22Rv1 (cell line): ENCODE data around the gene BYSL.

ENCODE experiments used
- H3K27ac ChIP-seq: fragments of 450-650 bp; 2 replicates; pipeline ENCODE4 v1.5.1; 2017
- ZFX ChIP-seq: fragments of 450-650 bp; IDR thresholded peaks from 2 replicates; pipeline ENCODE4 v1.6.1; 2017; ENCODE audit warnings: antibody characterized with exemption, borderline replicate concordance
- TF ChIP-seq, protein P1 (sequence below): fragments of 450-650 bp; IDR thresholded peaks from 2 replicates; pipeline ENCODE4 v1.5.1; 2017; ENCODE audit warnings: mild to moderate bottlenecking

BYSL gene

DNA sequence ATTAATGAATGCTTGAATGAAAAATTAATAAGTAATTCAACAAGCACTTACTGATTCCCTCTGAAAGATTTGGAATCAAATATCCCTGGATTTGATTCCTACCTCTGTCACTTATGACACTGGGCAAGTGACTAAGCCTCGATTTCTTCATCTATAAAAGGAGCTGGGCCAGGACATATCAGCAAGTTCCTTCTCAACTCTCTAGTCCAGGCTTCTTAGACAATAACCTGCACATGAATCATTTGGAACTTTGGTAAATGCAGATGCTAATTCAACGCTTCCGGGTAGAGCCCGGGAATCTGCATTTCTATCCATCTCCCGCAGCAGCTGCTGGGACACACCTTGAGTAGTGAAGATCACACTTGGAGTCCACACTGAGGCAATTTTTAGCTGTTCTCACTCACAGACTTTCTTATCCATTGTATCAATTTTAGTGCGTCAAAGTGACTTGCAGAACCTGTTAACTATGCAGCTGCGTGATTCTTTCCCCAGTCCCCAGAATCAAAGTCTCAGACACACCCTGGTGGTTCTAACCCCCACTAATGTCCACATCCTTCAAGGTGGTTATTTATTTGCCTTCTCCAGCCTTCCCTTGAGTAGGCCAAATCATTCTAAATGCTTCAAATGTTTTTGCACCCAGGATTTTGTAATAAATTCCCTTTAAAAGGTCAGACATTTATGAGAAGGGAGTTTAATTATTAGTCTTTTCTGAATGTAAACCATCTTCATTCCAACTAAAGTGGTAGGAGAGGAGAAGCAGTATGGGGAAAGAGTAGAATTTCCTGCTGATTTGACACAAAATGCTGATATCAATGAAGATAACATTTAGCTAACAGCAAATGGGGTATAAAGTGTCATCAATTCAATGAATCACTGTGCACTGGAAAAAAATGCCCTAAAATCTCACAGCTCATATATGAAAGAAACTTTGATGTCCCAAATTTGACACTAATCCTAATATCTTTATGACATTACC is 46.3 kb downstream of the BYSL start:
- H3K27ac ChIP-seq = no peak overlapping the region
- no peak for TF ChIP-seq ZFX
- TF ChIP-seq, protein P1, sequence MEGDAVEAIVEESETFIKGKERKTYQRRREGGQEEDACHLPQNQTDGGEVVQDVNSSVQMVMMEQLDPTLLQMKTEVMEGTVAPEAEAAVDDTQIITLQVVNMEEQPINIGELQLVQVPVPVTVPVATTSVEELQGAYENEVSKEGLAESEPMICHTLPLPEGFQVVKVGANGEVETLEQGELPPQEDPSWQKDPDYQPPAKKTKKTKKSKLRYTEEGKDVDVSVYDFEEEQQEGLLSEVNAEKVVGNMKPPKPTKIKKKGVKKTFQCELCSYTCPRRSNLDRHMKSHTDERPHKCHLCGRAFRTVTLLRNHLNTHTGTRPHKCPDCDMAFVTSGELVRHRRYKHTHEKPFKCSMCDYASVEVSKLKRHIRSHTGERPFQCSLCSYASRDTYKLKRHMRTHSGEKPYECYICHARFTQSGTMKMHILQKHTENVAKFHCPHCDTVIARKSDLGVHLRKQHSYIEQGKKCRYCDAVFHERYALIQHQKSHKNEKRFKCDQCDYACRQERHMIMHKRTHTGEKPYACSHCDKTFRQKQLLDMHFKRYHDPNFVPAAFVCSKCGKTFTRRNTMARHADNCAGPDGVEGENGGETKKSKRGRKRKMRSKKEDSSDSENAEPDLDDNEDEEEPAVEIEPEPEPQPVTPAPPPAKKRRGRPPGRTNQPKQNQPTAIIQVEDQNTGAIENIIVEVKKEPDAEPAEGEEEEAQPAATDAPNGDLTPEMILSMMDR = no peak

DNA sequence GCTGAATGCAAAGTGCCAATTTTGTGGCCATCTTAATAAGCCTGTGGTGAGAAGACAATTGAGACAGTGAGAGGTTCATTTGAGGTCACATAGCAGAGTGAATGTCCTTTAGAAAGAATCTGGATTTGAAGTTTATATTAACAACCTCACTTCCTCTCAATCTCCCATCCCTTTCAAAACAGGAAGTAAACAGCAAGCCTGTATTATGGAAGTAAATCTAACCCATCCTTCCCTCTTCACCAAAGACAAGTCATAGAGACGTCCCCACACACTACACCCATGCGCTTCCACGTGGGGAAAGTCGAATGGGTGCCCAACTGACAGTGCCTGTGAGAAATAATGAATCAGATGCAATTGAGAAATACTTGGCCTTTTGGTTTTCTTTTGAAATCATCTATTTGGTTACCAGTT is 49.1 kb downstream of the BYSL start:
- no peak overlapping the region for H3K27ac ChIP-seq
- no peak for TF ChIP-seq ZFX
- TF ChIP-seq, protein P1 = no peak

DNA sequence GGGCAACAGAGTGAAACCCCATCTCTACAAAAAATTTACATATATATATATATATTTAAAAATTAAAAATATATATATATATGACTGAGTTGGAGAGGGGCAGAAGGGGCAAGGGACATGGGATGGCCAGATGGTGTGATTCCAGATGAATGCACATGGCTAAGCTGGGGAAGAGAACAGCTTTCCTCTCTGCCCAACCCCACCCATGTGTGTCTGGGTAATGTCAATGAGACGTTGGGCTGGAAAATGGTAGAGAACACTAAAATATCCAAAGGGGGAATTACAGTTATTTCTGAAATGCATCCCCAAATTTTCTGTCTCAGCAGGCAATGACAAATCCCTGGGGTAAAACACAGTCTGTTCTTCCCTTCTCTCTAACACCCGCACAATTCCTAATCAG is 51.5 kb downstream of the BYSL start:
- no peak for TF ChIP-seq ZFX
- TF ChIP-seq, protein P1 = no peak
- no peak overlapping the region for H3K27ac ChIP-seq

DNA sequence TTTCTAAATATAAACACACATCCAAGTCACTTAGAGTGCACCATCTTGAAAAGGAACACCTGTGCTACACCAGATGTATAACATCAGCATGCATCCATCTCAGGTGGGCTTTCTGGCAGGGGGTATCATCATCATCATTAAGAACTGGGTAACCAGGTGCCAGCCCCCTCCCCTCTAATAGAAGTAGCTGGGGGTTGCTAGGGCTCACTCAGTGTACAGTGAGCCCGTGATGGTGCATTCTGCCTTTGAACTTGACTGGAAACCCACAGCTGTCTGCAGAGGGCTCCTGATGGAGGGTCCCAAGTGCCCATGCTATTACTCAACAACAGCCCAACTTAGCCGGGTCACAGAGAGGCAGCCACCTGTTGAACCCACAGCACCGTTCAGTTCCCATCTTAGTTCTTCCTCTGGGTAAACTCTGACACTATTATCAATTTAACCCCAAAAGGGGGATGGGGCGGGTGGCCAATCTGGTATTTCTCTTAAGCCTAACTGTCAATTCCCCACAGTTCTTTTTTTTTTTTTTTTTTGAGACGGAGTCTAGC is 53.1 kb downstream of the BYSL start:
- no peak for TF ChIP-seq ZFX
- no peak overlapping the region for H3K27ac ChIP-seq

DNA sequence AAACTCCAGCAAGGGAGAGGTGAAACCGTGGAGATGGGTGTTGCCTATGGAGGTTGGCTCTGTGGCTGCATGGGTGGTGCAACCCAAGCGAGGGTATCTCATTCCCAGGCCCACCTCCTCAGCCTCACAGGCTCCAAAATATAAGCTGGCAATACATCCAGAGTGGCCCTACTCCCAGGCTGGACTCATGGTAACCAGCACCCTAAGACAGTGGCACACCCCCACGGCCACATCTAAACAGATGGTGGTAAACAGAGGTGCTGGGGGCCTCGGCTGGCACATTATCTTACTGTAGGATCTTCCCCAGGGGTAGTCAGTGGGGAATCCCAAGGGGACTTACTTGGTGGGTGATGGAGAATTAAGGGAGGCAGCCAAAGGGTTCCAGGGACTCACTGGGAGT is 54.0 kb downstream of the BYSL start:
- no peak overlapping the region for H3K27ac ChIP-seq

DNA sequence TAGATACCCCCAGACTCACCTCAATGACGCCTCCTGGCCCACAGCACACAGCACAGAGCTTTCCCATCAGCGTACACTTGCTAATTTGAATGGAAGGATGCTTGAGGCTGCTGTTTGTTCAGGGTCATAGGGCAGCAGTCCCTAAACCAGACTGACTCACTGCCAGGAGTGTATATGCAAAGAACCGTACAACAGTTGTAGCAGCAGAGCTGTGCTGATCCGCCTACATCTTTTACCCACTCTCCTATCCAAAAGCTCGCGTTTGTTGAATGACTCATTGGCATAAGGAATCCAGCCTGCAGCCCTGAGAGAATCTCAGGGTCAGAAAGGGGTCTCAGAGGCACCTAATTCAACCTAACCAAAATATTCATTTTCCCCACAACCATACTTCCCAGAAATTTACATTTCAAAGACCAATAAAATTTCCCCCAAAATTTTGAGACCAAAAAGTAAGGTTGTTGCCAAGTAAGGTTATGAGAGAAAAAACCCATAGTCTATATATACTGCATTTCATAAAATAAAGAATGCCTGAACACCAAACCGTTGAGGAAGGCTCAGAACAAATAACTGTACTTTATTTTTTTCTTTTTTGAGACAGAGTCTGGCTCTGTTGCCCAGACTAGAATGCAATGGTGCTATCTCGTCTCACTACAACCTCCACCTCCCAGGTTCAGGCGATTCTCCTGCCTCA is 55.6 kb downstream of the BYSL start:
- TF ChIP-seq, protein P1 = no peak
- TF ChIP-seq ZFX = no peak
- no peak overlapping the region for H3K27ac ChIP-seq

More for the DNA sequence above, 54.0 kb downstream of the BYSL start:
- no peak for TF ChIP-seq ZFX
- TF ChIP-seq, protein P1 = no peak
